ENCODE measurements around the gene NELFA. TPM values are rescaled to one million over a fixed set of nuclear protein-coding genes. Genes with fewer than 3 reads are reported as not detected.

NELFA gene
- total RNA-seq, 2 donors from 2014 or later, result 44.8 to 53.8 TPM

- peaks cover 0 to 2% of the 10 kb centered on the region in 2 donors for H3K36me3 Mint-ChIP-seq
- ATAC-seq (no peak), DNase-seq (ENCODE audit: low spot score in 2 of 2) (no peak)
Observed at GRCh38 chr4:1990348-1990645, 18.5 kb downstream of the NELFA start.

GRCh38 chr4:1989533-1990347, 19.0 kb downstream of the NELFA start:
- H3K9me3 Mint-ChIP-seq, result no peaks in the 10 kb centered on the region
- H3K36me3 Mint-ChIP-seq, result no peaks in the 10 kb centered on the region
- DNase-seq (ENCODE audit: low spot score in 2 of 2), result no peak
- peak overlapping the region; percentile 51 to 59 for H3K27ac Mint-ChIP-seq
- no peak for ATAC-seq

More at GRCh38 chr4:1990348-1990645, 18.5 kb downstream of the NELFA start:
- no peaks in the 10 kb centered on the region for H3K9me3 Mint-ChIP-seq
- H3K27ac Mint-ChIP-seq, result peak overlapping the region; percentile 51 to 59

GRCh38 chr4:1988327-1988724, 20.4 kb downstream of the NELFA start:
- DNase-seq (ENCODE audit: low spot score in 2 of 2) (no peak), ATAC-seq (no peak)
- no peaks in the 10 kb centered on the region for H3K36me3 Mint-ChIP-seq
- H3K9me3 Mint-ChIP-seq, result no peaks in the 10 kb centered on the region
- H3K27ac Mint-ChIP-seq, result no peak overlapping the region

- Mint-ChIP-seq H3K27ac (peak overlapping the region in 1 of 2 donors; percentile 74), H3K9me3 (no peaks in the 10 kb centered on the region), H3K36me3 (no peaks in the 10 kb centered on the region)
- no peak for DNase-seq (ENCODE audit: low spot score in 2 of 2)
- ATAC-seq, result no peak
Observed at GRCh38 chr4:1987721-1988326, 20.9 kb downstream of the NELFA start.

GRCh38 chr4:1987296-1987695, 21.5 kb downstream of the NELFA start:
- ATAC-seq, result no peak
- Mint-ChIP-seq H3K36me3 (no peaks in the 10 kb centered on the region), H3K9me3 (no peaks in the 10 kb centered on the region), H3K27ac (peak overlapping the region in 1 of 2 donors; percentile 74)
- no peak for DNase-seq (ENCODE audit: low spot score in 2 of 2)

- Mint-ChIP-seq H3K9me3 (no peaks in the 10 kb centered on the region), H3K27ac (peak overlapping the region in 1 of 2 donors; percentile 88), H3K36me3 (peaks cover 0 to 2% of the 10 kb centered on the region in 2 donors)
- DNase-seq (ENCODE audit: low spot score in 2 of 2), result no peak
- peak in 1 of 2 donors; percentile 12 for ATAC-seq
Observed at GRCh38 chr4:1986578-1987210, 22.1 kb downstream of the NELFA start.

- H3K27ac Mint-ChIP-seq, result peak overlapping the region in 1 of 2 donors; percentile 60
- ATAC-seq (no peak), DNase-seq (ENCODE audit: low spot score in 2 of 2) (no peak)
- H3K36me3 Mint-ChIP-seq, result peaks cover 0 to 9% of the 10 kb centered on the region in 2 donors
- H3K9me3 Mint-ChIP-seq, result no peaks in the 10 kb centered on the region
Observed at GRCh38 chr4:1985780-1986577, 22.8 kb downstream of the NELFA start.

- peak in 1 of 2 donors; percentile 8 for ATAC-seq
- Mint-ChIP-seq H3K27ac (no peak overlapping the region), H3K36me3 (peaks cover 0 to 10% of the 10 kb centered on the region in 2 donors), H3K9me3 (no peaks in the 10 kb centered on the region)
- no peak for DNase-seq (ENCODE audit: low spot score in 2 of 2)
Observed at GRCh38 chr4:1985294-1985693, 23.5 kb downstream of the NELFA start.

GRCh38 chr4:1984406-1985191, 24.2 kb downstream of the NELFA start:
- Mint-ChIP-seq H3K27ac (peak overlapping the region; percentile 69 to 81), H3K36me3 (peaks cover 1 to 13% of the 10 kb centered on the region in 2 donors), H3K9me3 (no peaks in the 10 kb centered on the region)
- peak; percentile 3 to 7 for ATAC-seq
- DNase-seq (ENCODE audit: low spot score in 2 of 2), result no peak

- Mint-ChIP-seq H3K9me3 (no peaks in the 10 kb centered on the region), H3K27ac (peak overlapping the region in 1 of 2 donors; percentile 69)
Observed at GRCh38 chr4:1983846-1984405, 24.8 kb downstream of the NELFA start.

GRCh38 chr4:1983053-1983845, 25.5 kb downstream of the NELFA start:
- DNase-seq (ENCODE audit: low spot score in 2 of 2) (no peak), ATAC-seq (peak in 1 of 2 donors; percentile 17)
- H3K9me3 Mint-ChIP-seq, result no peaks in the 10 kb centered on the region
- peaks cover 7 to 19% of the 10 kb centered on the region in 2 donors for H3K36me3 Mint-ChIP-seq
- H3K27ac Mint-ChIP-seq, result peak overlapping the region; percentile 69 to 87

More at GRCh38 chr4:1983846-1984405, 24.8 kb downstream of the NELFA start:
- DNase-seq (ENCODE audit: low spot score in 2 of 2) (no peak), ATAC-seq (peak in 1 of 2 donors; percentile 7)
- peaks cover 7 to 19% of the 10 kb centered on the region in 2 donors for H3K36me3 Mint-ChIP-seq

- Mint-ChIP-seq H3K9me3 (no peaks in the 10 kb centered on the region), H3K27ac (peak overlapping the region; percentile 68 to 87), H3K36me3 (peaks cover 7 to 19% of the 10 kb centered on the region in 2 donors)
- no peak for DNase-seq (ENCODE audit: low spot score in 2 of 2)
- ATAC-seq, result no peak
Observed at GRCh38 chr4:1982124-1983052, 26.4 kb downstream of the NELFA start.

GRCh38 chr4:1981251-1982058, 27.3 kb downstream of the NELFA start:
- ATAC-seq (no peak), DNase-seq (ENCODE audit: low spot score in 2 of 2) (no peak)
- Mint-ChIP-seq H3K9me3 (no peaks in the 10 kb centered on the region), H3K27ac (peak overlapping the region; percentile 68 to 78), H3K36me3 (peaks cover 7 to 20% of the 10 kb centered on the region in 2 donors)
